ENCODE data around the gene ALKBH8. TPM values are rescaled to one million over a fixed set of nuclear protein-coding genes. Genes with fewer than 3 reads are reported as not detected.
"Not testable (repeated sequence)": the region's sequence is repeated elsewhere in the genome, so short reads cannot be mapped to it uniquely, and the experiment has no call there.

The ALKBH8 gene
- total RNA-seq, 1 donor from 2014 or later = 11.8 TPM

GRCh38 chr11:107473792-107474191 lies 91.7 kb downstream of the ALKBH8 start:
- POLR2A ChIA-PET = no interaction called here

GRCh38 chr11:107472966-107473365 lies 92.6 kb downstream of the ALKBH8 start:
- H3K4me1 Mint-ChIP-seq = no peaks in the 10 kb centered on the region
- intact Hi-C loops (cut with micrococcal nuclease) = no loop called here
- no peak for DNase-seq
- no peak for TF ChIP-seq CTCF (IDR thresholded peaks at IDR 0.05)
- ChIA-PET POLR2A (no interaction called here), CTCF (no interaction called here)
- peaks cover 4% of the 10 kb centered on the region for H3K9me3 Mint-ChIP-seq
- no peak overlapping the region for H3K27ac Mint-ChIP-seq
- H3K4me3 Mint-ChIP-seq = no peak overlapping the region
- H3K36me3 Mint-ChIP-seq (ENCODE audit: low read depth) = no peaks in the 10 kb centered on the region
- peaks cover 59% of the 10 kb centered on the region for H3K27me3 Mint-ChIP-seq
- no peak for ATAC-seq (ENCODE audit: low read depth)

More at GRCh38 chr11:107473792-107474191, 91.7 kb downstream of the ALKBH8 start:
- Mint-ChIP-seq H3K36me3 (ENCODE audit: low read depth) (no peaks in the 10 kb centered on the region), H3K4me3 (no peak overlapping the region), H3K4me1 (no peaks in the 10 kb centered on the region), H3K27ac (no peak overlapping the region), H3K9me3 (peaks cover 4% of the 10 kb centered on the region), H3K27me3 (peaks cover 58% of the 10 kb centered on the region)
- intact Hi-C loops (cut with micrococcal nuclease) = no loop called here
- no peak for ATAC-seq (ENCODE audit: low read depth)
- CTCF ChIA-PET = no interaction called here
- DNase-seq = no peak
- no peak for TF ChIP-seq CTCF (IDR thresholded peaks at IDR 0.05)

- H3K9me3 Mint-ChIP-seq = peaks cover 8% of the 10 kb centered on the region
Measured at GRCh38 chr11:107468596-107468995, 96.9 kb downstream of the ALKBH8 start.

GRCh38 chr11:107467696-107468095 lies 97.8 kb downstream of the ALKBH8 start:
- DNase-seq (no peak), ATAC-seq (ENCODE audit: low read depth) (no peak)
- H3K9me3 Mint-ChIP-seq = peaks cover 9% of the 10 kb centered on the region
- H3K27me3 Mint-ChIP-seq = peaks cover 60% of the 10 kb centered on the region
- intact Hi-C loops (cut with micrococcal nuclease) = no loop called here
- ChIA-PET CTCF (interaction anchor here (1.2 kb wide), 1 partner anchor 10 kb away, joined by 3 read pairs; the partner anchor contains the start of gene CWF19L2), POLR2A (no interaction called here)
- H3K4me1 Mint-ChIP-seq = no peaks in the 10 kb centered on the region
- no peak overlapping the region for H3K4me3 Mint-ChIP-seq
- H3K27ac Mint-ChIP-seq = no peak overlapping the region
- no peak for TF ChIP-seq CTCF (IDR thresholded peaks at IDR 0.05)
- H3K36me3 Mint-ChIP-seq (ENCODE audit: low read depth) = no peaks in the 10 kb centered on the region

More at GRCh38 chr11:107468596-107468995, 96.9 kb downstream of the ALKBH8 start:
- DNase-seq = no peak
- no peak overlapping the region for H3K27ac Mint-ChIP-seq
- intact Hi-C loops (cut with micrococcal nuclease) = no loop called here
- H3K36me3 Mint-ChIP-seq (ENCODE audit: low read depth) = no peaks in the 10 kb centered on the region
- peaks cover 56% of the 10 kb centered on the region for H3K27me3 Mint-ChIP-seq
- ChIA-PET CTCF (no interaction called here), POLR2A (no interaction called here)
- H3K4me1 Mint-ChIP-seq = no peaks in the 10 kb centered on the region
- no peak overlapping the region for H3K4me3 Mint-ChIP-seq
- no peak for TF ChIP-seq CTCF (IDR thresholded peaks at IDR 0.05)
- ATAC-seq (ENCODE audit: low read depth) = no peak

GRCh38 chr11:107466275-107466866 lies 99.2 kb downstream of the ALKBH8 start:
- H3K27ac Mint-ChIP-seq; intact Hi-C loops (cut with micrococcal nuclease); DNase-seq; H3K4me1 Mint-ChIP-seq; CTCF ChIA-PET; POLR2A ChIA-PET; ATAC-seq (ENCODE audit: low read depth); H3K9me3 Mint-ChIP-seq; H3K36me3 Mint-ChIP-seq (ENCODE audit: low read depth); H3K4me3 Mint-ChIP-seq: not testable (repeated sequence)
- H3K27me3 Mint-ChIP-seq = peaks cover 55% of the 10 kb centered on the region

Measured in activated B cell treated with CpG ODN at 0.5 μM for 24 hours (primary cell).